GM18502 (cell line): Measurements from ENCODE around the gene SH3BGRL2.
A peak's percentile ranks its signal among the peaks of the same experiment; 100 is the strongest.
"Not testable (repeated sequence)": the region's sequence is repeated elsewhere in the genome, so short reads cannot be mapped to it uniquely, and the experiment has no call there.

Experiments used
- ATAC-seq: cut with Tn5 transposase; IDR thresholded peaks from one replicate; pipeline ENCODE4 v1.9.1; 2021; ENCODE audit warnings: mild to moderate bottlenecking; ENCODE audit not compliant: unreplicated experiment, poor library complexity

The SH3BGRL2 gene

GRCh38 chr6:79613912-79614311 is 17.2 kb upstream of the SH3BGRL2 start:
- ATAC-seq, result no peak

DNA sequence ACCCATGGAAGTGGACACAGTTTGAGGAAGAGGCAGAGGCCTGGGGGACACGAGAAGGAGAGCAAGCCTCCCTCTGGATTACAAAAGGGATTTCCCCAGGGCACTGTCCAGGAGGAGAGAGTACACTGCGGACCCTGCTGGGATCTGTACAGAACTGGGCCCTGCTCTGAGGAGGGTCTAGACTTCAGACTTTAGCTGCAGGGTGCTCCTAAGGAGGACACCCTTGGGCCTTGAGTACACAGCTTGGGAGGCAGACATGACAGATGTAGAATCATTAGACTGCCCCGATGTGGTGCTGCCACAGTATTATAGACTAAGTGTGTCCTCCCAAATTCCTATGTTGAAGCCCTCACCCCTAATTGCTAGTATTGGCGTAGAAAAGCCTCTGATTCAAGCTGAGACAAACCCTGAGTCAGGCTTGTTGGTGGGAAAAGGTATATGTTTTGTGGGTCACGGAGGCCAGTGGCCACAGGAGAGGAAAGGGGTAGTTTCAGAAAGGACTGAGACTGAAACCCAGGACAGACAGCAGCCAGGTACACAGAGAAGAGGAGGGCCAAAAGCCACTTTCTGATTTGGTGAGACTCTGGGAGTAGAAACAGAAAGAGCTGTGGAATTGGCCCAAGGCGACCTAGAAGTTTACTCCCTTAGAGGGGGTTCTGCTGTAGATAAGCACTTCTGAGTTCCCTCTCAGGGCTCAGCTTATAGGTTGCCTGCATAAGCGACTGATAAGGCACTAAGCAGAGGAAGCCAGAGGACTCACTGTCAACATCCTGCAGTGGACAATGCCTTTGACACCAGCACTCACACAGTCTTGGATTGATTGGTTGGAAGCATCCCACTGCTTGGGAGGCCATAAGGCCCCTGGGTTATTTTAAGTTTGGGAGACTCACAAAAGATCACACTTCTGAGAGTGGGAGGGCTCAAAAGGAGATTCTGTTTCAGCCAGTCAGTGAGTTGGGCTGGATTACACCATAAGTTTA is 16.5 kb upstream of the SH3BGRL2 start:
- peak; percentile 78 for ATAC-seq

DNA sequence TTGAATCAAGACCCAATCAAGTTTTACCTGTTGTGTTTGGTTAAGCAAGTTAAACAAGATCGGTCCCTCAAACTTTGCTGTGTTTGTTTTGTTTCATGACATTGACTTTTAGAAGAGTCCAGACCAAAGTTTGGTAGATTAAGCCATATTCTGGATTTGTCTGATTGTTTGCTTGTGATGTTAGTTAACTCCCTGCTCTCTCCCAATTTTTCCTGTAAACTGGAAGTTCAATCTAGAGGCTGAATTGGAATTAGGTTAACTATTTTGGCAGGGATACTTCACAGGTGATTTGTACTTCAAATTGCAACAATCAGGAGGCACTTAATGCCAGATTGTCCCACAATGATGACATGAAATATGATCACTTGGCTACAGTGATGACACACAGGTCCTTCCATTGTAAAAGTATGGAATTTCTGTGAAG is 13.6 kb upstream of the SH3BGRL2 start:
- no peak for ATAC-seq

- ATAC-seq, result not testable (repeated sequence)
Measured at GRCh38 chr6:79618425-79618824, 12.7 kb upstream of the SH3BGRL2 start.

DNA sequence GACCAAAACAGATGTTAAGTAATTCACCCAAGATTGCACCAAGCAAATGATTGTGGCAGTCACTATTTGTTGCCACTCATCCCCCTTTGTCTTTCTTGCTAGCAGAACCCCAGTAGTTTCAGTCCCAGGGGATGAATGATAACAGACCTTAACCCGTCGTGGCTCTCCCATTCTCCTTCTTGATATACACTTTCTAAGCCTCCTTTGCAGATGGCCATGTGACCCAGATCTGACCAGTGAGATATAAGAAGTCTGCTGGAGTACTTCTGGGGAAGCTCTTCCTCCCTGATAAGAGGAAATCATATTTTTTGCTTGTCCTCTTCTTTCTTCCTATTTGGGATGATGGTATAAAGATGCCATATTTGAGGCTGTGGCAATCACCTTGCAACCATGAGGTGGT is 9.6 kb upstream of the SH3BGRL2 start:
- no peak for ATAC-seq

- no peak for ATAC-seq
Measured at GRCh38 chr6:79622364-79622763, 8.8 kb upstream of the SH3BGRL2 start.

DNA sequence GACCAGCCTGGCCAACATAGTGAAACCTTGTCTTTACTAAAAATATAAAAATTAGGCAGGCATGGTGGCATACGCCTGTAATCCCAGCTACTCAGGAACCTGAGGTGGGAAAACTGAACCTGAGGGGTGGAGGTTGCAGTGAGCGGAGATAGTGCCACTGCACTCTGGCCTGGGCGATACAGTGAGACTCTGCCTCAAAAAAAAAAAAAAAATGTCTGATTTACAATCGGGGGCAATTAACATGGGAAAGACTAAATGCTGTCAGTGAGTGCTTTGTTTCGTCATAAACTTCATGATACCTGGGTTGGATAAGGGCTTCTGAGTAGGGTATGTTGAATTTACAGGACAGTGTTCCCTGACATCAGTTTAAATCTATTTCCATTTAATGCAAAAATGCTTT is 8.0 kb upstream of the SH3BGRL2 start:
- no peak for ATAC-seq

DNA sequence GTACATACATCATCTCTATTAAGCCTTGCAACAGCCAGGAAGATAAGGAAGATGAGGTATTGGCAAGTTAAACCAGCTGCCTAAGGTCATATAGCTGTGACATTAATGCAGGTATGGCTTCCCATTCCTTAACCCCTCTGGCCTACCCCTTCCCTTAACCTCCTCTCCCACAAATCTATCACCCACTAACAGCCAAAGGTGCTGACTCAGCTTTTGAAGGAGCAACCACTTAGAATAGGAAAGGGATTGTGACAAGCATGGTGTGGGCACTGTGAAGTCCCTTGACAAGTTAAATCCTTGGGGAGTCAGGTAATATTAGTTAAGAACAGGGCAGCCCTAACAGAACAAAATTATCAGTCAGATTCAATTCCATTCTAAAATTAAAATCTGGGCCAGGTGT is 5.4 kb upstream of the SH3BGRL2 start:
- ATAC-seq, result no peak

DNA sequence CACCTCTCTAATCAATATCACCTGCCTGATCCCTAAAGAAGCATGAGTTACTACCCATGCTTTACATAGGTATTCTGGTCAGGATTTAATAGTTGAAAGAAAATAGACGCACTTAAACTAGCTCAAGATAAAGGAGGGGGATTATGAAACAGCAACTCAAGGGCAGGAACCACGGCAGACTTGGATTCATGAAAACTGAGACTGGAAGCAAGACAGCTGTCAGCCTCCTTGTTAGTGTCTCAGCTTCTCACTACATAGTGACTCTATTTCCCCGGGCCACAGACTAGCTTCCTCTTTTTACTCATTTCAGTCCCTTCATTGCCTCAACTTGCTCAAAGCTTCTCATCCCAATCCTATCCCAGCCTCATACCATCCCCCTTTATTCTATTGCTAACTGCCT is 4.3 kb upstream of the SH3BGRL2 start:
- no peak for ATAC-seq

GRCh38 chr6:79627422-79627821 is 3.7 kb upstream of the SH3BGRL2 start:
- no peak for ATAC-seq

DNA sequence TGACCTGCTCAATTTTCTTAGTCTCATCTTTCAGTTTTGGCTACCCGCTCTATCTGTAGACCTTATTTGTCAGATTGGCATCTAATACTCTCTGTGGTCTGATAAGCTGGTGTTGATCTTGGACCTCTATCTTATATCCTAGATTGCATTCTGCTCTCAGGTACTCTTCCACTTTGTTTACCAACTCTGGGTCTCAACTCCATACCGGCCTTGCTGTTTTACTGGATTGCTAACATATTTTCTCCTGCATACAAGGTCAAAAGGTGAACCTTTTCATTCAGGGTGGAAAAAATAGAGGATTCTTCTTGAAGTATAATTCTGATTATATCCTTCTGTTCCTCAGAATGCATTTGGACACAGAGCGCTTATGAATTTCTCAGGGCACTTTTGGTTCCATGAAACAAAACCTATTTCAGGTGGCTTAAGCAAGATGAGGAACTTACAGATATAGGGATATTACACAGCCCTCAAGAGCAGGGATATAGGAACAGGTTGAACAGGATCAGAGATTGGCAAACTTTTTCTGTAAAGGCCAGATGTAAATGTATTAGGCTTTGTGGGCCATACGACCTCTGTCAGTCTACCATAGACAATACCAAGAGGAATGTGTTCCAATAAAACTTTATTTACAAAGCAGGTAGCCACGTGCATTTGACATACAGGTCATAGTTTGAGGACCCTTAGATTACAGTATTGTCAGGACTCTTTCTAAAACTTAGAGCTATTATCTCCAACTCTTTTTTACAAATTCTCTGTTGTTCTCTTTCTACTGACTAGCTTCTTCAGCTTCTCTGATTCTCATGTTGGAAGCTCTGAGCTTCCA is 2.5 kb upstream of the SH3BGRL2 start:
- no peak for ATAC-seq

- no peak for ATAC-seq
Measured at GRCh38 chr6:79630380-79630882, 698 bp upstream of the SH3BGRL2 start.

DNA sequence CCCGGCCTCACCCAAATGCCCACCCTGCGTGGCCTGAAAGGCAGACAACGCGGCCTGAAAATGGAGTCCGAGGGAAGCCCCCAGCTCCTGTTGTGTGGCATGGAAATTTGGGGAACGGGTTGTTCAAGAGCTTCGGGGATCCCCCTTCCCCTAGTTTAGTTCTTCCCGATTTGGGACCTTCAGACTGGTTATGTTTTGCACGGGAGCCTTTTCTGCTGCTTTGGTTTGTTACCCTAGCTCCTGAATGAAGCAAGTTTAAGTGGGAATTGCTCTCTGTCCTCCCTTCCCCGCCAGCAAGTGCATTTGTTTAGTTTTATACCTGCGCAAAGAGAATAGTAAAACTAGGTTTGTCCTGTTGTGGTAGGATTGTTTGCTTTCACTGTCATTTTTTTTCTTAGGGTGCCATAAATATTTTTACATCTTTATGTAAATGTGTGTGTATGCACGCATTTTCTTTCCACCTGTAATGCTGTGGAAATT is 604 bp downstream of the SH3BGRL2 start:
- ATAC-seq, result no peak

GRCh38 chr6:79632580-79632979 is 1.5 kb downstream of the SH3BGRL2 start:
- ATAC-seq, result no peak

- ATAC-seq, result no peak
Measured at GRCh38 chr6:79634491-79635231, 3.5 kb downstream of the SH3BGRL2 start.

DNA sequence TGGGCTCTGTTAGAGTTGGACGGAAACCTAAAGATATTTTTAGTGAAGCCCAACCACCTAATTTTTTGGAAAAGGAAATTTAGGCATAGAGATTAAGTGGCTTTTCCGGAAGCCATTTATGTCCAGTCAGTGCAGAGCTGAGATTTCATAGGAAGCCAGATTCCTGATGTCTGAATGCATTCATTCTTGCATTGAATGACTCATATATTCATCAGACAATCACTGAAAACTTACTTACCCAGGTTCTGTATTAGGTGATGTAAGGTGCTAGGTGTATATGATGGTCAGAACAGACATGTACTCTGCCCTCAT is 4.1 kb downstream of the SH3BGRL2 start:
- no peak for ATAC-seq

GRCh38 chr6:79636673-79637072 is 5.5 kb downstream of the SH3BGRL2 start:
- no peak for ATAC-seq

- ATAC-seq, result no peak
Measured at GRCh38 chr6:79640146-79641111, 9.3 kb downstream of the SH3BGRL2 start.

GRCh38 chr6:79646006-79646405 is 14.9 kb downstream of the SH3BGRL2 start:
- peak; percentile 78 for ATAC-seq
